Tibial nerve (tissue), 3 donors: ENCODE results near the gene REPIN1.

Source experiments
- CTCF ChIP-seq, 5 experiments: fragments of 200-600 bp in 3 of 5; fragments of 450-650 bp in 2 of 5; sonication (generic) in 3 of 5; IDR thresholded peaks; one replicate each; pipeline ENCODE4 v1.5.1; 2016 to 2019; ENCODE audit warnings: antibody characterized with exemption in 5 of 5, mild to moderate bottlenecking in 3 of 5, moderate library complexity in 2 of 5
- POLR2A ChIP-seq, 2 donors: fragments of 450-650 bp; IDR thresholded peaks; one replicate each; pipeline ENCODE4 v1.6.1; 2017; ENCODE audit warnings: antibody characterized with exemption in 2 of 2, mild to moderate bottlenecking in 2 of 2, moderate library complexity in 2 of 2

- TF ChIP-seq CTCF (IDR thresholded peaks at IDR 0.05) (no peak), POLR2A (IDR thresholded peaks at IDR 0.05) (no peak)
Observed at GRCh38 chr7:150382844-150383225, 14.2 kb downstream of the REPIN1 start.
